HG03571 (cell line): ENCODE data around the gene RTN4R.
"Not testable (repeated sequence)": the region's sequence is repeated elsewhere in the genome, so short reads cannot be mapped to it uniquely, and the experiment has no call there.

Experiments used
- ATAC-seq: cut with Tn5 transposase; IDR thresholded peaks from one replicate; pipeline ENCODE4 v1.9.1; 2021; ENCODE audit not compliant: unreplicated experiment

Gene RTN4R

GRCh38 chr22:20272700-20273099 is 4.6 kb upstream of the RTN4R start:
- ATAC-seq = no peak

GRCh38 chr22:20272174-20272573 is 4.1 kb upstream of the RTN4R start:
- no peak for ATAC-seq

GRCh38 chr22:20271114-20271994 is 3.2 kb upstream of the RTN4R start:
- no peak for ATAC-seq

GRCh38 chr22:20270190-20271113 is 2.3 kb upstream of the RTN4R start:
- not testable (repeated sequence) for ATAC-seq

GRCh38 chr22:20269673-20270072 is 1.6 kb upstream of the RTN4R start:
- ATAC-seq = not testable (repeated sequence)

GRCh38 chr22:20269201-20269600 is 1.1 kb upstream of the RTN4R start:
- ATAC-seq = not testable (repeated sequence)

- ATAC-seq = no peak
Observed at GRCh38 chr22:20267441-20268278, 458 bp downstream of the RTN4R start.

- ATAC-seq = not testable (repeated sequence)
Observed at GRCh38 chr22:20266667-20267440, 1.3 kb downstream of the RTN4R start.

- ATAC-seq = not testable (repeated sequence)
Observed at GRCh38 chr22:20265772-20266666, 2.1 kb downstream of the RTN4R start.

GRCh38 chr22:20264614-20265452 is 3.3 kb downstream of the RTN4R start:
- no peak for ATAC-seq

GRCh38 chr22:20263404-20264281 is 4.5 kb downstream of the RTN4R start:
- ATAC-seq = not testable (repeated sequence)

GRCh38 chr22:20262582-20263147 is 5.5 kb downstream of the RTN4R start:
- ATAC-seq = no peak

- no peak for ATAC-seq
Observed at GRCh38 chr22:20261848-20262581, 6.1 kb downstream of the RTN4R start.

- ATAC-seq = no peak
Observed at GRCh38 chr22:20260071-20260765, 7.9 kb downstream of the RTN4R start.

GRCh38 chr22:20259327-20259688 is 8.8 kb downstream of the RTN4R start:
- no peak for ATAC-seq
